Mucosa of rectum (tissue), 2 donors: ENCODE results near the gene SORBS2.

Source experiments
- H3K27ac ChIP-seq, 2 donors: one replicate each; pipeline ENCODE4 v1.7.0; 2013; ENCODE audit warnings: inconsistent platforms in 2 of 2, low read depth in 2 of 2, low read length in 2 of 2
- H3K27me3 ChIP-seq, 2 donors: one replicate each; pipeline ENCODE4 v1.7.0; 2013; ENCODE audit warnings: low read length in 2 of 2; ENCODE audit not compliant: control insufficient read depth in 2 of 2, insufficient read depth in 2 of 2
- H3K36me3 ChIP-seq, 2 donors: one replicate each; pipeline ENCODE4 v1.7.0; 2013; ENCODE audit warnings: low read length in 2 of 2; ENCODE audit not compliant: control insufficient read depth in 2 of 2, insufficient read depth in 2 of 2
- H3K4me1 ChIP-seq, 2 donors: one replicate each; pipeline ENCODE4 v1.7.0; 2013; ENCODE audit warnings: low read length in 2 of 2, mild to moderate bottlenecking in 1 of 2; ENCODE audit not compliant: control insufficient read depth in 2 of 2, insufficient read depth in 2 of 2
- H3K4me3 ChIP-seq, 2 donors: one replicate each; pipeline ENCODE4 v1.7.0; 2013; ENCODE audit warnings: low read length in 2 of 2
- H3K9ac ChIP-seq, 2 donors: one replicate each; pipeline ENCODE4 v1.7.0; 2013; ENCODE audit warnings: low read length in 2 of 2, low read depth in 1 of 2, mild to moderate bottlenecking in 1 of 2
- H3K9me3 ChIP-seq, 2 donors: one replicate each; pipeline ENCODE4 v1.7.0; 2013; ENCODE audit warnings: low read length in 2 of 2; ENCODE audit not compliant: control insufficient read depth in 2 of 2
- donor health status: healthy.
- donor health status: Normal muscosa, but diverticular disease.

The SORBS2 gene

GRCh38 chr4:185793116-185793485 is 18.9 kb downstream of the SORBS2 start:
- no peaks in the 10 kb centered on the region for H3K4me1 ChIP-seq
- no peak overlapping the region for H3K27ac ChIP-seq
- H3K36me3 ChIP-seq, result no peaks in the 10 kb centered on the region
- no peak overlapping the region for H3K9ac ChIP-seq
- no peak overlapping the region for H3K4me3 ChIP-seq
- no peaks in the 10 kb centered on the region for H3K9me3 ChIP-seq
- H3K27me3 ChIP-seq, result no peaks in the 10 kb centered on the region

DNA sequence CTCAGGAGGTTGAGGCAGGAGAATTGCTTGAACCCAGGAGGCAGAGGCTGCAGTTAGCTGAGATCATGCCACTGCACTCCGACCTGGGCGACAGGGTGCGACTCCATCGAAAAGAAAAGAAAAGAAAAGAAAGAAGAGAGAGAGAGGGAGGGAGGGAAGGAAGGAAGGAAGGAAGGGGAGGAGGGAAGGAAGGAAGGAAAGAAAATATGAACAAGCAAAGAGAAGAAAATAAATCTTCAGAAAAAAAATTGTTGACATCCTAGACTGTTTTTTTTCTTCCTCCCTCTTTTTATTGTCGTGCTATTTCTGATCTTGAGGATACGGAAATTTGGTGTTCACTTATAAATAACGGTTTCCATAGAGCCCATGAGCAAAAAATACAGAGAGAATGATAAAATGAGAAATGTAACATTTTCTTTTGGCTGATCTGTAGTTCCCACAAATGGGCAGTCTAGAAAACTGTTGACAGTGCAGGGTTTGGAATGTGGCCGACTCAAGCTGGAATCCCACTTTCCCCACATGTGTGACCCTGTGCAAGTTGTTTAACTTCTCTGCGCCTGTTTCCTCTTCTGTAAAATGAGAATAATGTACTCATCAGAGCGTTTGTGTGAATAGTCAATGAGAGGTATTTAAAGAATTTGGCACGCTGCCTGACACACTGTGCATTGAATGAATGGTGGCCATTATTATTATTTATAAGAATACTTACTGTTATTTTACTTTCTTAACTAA is 19.4 kb downstream of the SORBS2 start:
- Histone ChIP-seq H3K4me1 (no peaks in the 10 kb centered on the region), H3K4me3 (no peak overlapping the region), H3K27me3 (no peaks in the 10 kb centered on the region), H3K36me3 (no peaks in the 10 kb centered on the region), H3K9me3 (no peaks in the 10 kb centered on the region), H3K27ac (no peak overlapping the region), H3K9ac (no peak overlapping the region)

DNA sequence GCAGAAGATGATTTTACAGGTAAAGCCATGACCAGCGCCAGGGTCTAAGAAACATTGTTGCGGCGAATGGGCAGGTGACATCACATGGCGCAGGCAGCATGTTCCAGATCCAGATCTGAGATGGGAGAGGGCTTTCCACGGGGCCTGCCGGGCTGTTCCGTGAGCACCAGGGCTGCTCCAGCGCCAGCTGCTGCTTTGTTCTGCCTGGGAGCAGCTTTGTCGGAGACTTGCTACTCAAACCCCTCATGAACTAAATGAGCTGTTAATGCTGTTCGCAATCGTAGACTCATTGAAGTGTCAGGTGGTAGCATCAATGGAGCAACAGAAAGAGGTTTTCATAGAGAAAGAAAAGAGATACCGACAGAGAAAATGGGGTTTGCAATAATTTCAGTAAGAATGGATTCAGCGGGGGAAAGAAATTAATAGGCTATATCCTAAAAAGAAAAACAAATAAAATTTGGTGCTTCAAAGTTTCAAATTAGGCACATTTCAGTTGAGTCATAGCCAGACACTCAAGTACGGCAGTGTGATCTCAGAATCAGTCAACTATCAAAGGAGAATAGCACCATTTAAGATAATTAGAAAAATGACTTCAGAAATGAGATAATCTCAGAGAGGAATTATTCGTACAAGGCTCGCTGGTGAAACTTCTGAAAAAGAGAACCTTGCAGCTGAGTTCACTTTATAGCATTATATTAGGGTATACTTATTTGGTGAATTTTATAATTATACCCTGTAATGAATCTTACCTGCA is 23.9 kb downstream of the SORBS2 start:
- H3K27ac ChIP-seq, result no peak overlapping the region
- H3K9me3 ChIP-seq, result no peaks in the 10 kb centered on the region
- no peaks in the 10 kb centered on the region for H3K4me1 ChIP-seq
- H3K36me3 ChIP-seq, result no peaks in the 10 kb centered on the region
- H3K9ac ChIP-seq, result no peak overlapping the region
- no peak overlapping the region for H3K4me3 ChIP-seq
- no peaks in the 10 kb centered on the region for H3K27me3 ChIP-seq

GRCh38 chr4:185786422-185786821 is 25.6 kb downstream of the SORBS2 start:
- no peak overlapping the region for H3K9ac ChIP-seq
- H3K36me3 ChIP-seq, result no peaks in the 10 kb centered on the region
- no peak overlapping the region for H3K4me3 ChIP-seq
- H3K4me1 ChIP-seq, result no peaks in the 10 kb centered on the region
- H3K27ac ChIP-seq, result no peak overlapping the region
- no peaks in the 10 kb centered on the region for H3K27me3 ChIP-seq
- no peaks in the 10 kb centered on the region for H3K9me3 ChIP-seq

DNA sequence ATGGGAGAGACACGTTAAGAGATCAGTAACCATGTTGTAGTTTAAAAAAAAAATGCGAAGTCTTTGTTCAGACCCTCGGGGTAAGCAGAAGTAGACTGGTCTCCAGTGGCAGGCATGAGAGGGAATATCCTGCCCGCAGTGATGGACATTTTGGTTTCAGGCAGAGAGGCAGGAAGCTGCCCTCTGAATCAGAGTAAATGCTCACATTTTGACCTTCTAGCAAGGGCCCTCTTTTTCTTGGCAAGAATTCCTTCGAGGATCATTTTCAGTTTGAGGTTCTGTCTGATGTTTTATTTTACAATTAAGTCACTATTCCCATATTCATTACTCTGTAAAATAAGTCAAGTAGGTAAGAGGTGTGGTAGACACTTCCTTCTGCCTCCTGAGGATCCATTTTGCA is 28.4 kb downstream of the SORBS2 start:
- no peak overlapping the region for H3K27ac ChIP-seq
- H3K9me3 ChIP-seq, result no peaks in the 10 kb centered on the region
- H3K4me1 ChIP-seq, result no peaks in the 10 kb centered on the region

GRCh38 chr4:185782523-185782922 is 29.5 kb downstream of the SORBS2 start:
- no peak overlapping the region for H3K9ac ChIP-seq
- no peaks in the 10 kb centered on the region for H3K36me3 ChIP-seq
- no peak overlapping the region for H3K27ac ChIP-seq
- no peaks in the 10 kb centered on the region for H3K9me3 ChIP-seq
- no peak overlapping the region for H3K4me3 ChIP-seq
- no peaks in the 10 kb centered on the region for H3K4me1 ChIP-seq
- no peaks in the 10 kb centered on the region for H3K27me3 ChIP-seq

More for the DNA sequence above, 28.4 kb downstream of the SORBS2 start:
- Histone ChIP-seq H3K9ac (no peak overlapping the region), H3K36me3 (no peaks in the 10 kb centered on the region), H3K4me3 (no peak overlapping the region), H3K27me3 (no peaks in the 10 kb centered on the region)

DNA sequence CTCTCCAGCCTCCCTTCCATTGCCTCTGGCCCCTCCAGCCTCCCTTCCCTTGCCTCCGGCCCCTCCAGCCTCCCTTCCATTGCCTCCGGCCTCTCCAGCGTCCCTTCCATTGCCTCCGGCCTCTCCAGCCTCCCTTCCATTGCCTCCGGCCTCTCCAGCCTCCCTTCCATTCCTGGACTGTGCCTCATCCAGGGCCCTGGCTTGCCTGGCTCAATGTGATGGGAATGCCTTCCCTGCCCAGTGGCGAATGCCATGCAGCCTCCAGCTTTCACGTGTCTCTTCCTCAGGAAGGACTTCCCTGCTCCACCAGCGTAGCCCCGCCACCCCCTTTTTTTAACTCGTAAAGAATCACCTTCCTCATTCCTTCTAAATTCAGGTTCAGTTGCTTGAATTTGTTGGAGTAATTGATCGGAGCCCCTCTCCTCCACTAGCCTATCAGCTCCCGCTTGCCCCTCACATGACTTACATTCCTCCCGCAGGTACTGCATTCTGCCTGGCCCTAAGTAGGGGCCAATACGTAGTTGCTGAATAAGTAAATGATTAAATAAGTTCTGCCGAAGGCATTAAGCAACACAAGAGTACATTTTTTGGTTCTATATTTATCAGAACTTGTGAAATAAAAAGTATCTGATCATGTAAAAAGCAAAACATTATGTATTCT is 30.3 kb downstream of the SORBS2 start:
- no peaks in the 10 kb centered on the region for H3K36me3 ChIP-seq
- no peak overlapping the region for H3K4me3 ChIP-seq
- H3K4me1 ChIP-seq, result no peaks in the 10 kb centered on the region
- H3K9ac ChIP-seq, result no peak overlapping the region
- no peaks in the 10 kb centered on the region for H3K9me3 ChIP-seq
- H3K27me3 ChIP-seq, result no peaks in the 10 kb centered on the region
- H3K27ac ChIP-seq, result no peak overlapping the region

DNA sequence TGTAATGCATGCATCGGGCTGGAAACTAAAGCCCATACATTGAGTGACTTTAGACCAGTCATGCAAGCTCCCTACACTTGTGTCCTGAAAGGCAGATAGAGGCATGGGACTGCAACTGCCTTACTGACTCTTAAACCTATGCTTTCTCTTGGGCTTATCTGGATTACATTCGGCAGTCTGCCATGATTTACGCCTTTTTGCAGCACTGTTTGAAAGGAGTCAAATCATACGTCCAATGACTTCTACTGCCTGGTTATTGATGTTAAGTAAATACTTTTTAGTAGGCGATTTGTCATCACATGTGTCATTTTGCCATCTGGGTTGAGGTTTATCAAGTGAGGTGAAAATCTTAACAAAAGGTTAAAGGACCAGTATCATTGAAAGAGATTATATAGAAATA is 31.5 kb downstream of the SORBS2 start:
- no peaks in the 10 kb centered on the region for H3K27me3 ChIP-seq
- H3K9me3 ChIP-seq, result no peaks in the 10 kb centered on the region
- no peak overlapping the region for H3K27ac ChIP-seq
- H3K9ac ChIP-seq, result no peak overlapping the region
- H3K36me3 ChIP-seq, result no peaks in the 10 kb centered on the region
- H3K4me3 ChIP-seq, result no peak overlapping the region
- H3K4me1 ChIP-seq, result no peaks in the 10 kb centered on the region

DNA sequence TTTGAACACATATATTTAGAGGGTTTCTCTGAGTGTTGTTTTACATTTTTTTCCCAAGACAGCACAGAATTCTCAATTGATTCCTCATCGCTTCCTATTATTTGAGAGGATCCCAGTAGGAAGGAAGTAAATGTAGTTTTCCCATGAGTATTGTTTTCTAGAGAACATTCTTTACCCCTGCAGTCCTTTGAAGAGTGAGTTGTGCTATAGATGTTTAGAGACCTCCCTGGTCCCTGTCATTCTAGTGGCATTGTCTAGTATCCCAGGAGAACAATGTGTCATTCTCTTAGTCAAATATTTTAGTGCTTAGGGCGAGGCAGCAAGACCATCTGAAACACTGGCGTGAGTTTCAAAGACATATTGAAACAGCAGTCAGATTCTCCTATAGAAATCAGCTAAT is 32.5 kb downstream of the SORBS2 start:
- Histone ChIP-seq H3K27me3 (no peaks in the 10 kb centered on the region), H3K9ac (no peak overlapping the region), H3K4me3 (no peak overlapping the region), H3K9me3 (no peaks in the 10 kb centered on the region), H3K4me1 (peaks cover 0 to under 1% of the 10 kb centered on the region in 2 donors), H3K36me3 (no peaks in the 10 kb centered on the region), H3K27ac (no peak overlapping the region)

GRCh38 chr4:185778307-185778706 is 33.7 kb downstream of the SORBS2 start:
- H3K9me3 ChIP-seq, result no peaks in the 10 kb centered on the region
- H3K4me1 ChIP-seq, result peaks cover 0 to 2% of the 10 kb centered on the region in 2 donors
- H3K9ac ChIP-seq, result no peak overlapping the region
- no peak overlapping the region for H3K4me3 ChIP-seq
- no peak overlapping the region for H3K27ac ChIP-seq
- no peaks in the 10 kb centered on the region for H3K36me3 ChIP-seq
- no peaks in the 10 kb centered on the region for H3K27me3 ChIP-seq
